Upper lobe of left lung (tissue), 4 donors: Measurements from ENCODE around the gene CDH5.

ENCODE experiments used
- EP300 ChIP-seq, 4 donors: sonication (generic); formaldehyde crosslinking; IDR thresholded peaks; one replicate each; pipeline ENCODE4 v1.5.1; 2017; ENCODE audit warnings: antibody characterized with exemption in 4 of 4, control low read depth in 2 of 4
- POLR2AphosphoS5 ChIP-seq, 2 donors: sonication (generic); formaldehyde crosslinking; IDR thresholded peaks; one replicate each; pipeline ENCODE4 v1.5.1; 2017; ENCODE audit warnings: antibody characterized with exemption in 2 of 2
- TF ChIP-seq, protein P1 (sequence below), 6 experiments: fragments of 450-650 bp in 4 of 6; fragments of 200-600 bp in 2 of 6; sonication (generic) in 2 of 6; IDR thresholded peaks; one replicate each; pipeline ENCODE4 v1.5.1; 2016 to 2019; ENCODE audit warnings: antibody characterized with exemption in 6 of 6

DNA sequence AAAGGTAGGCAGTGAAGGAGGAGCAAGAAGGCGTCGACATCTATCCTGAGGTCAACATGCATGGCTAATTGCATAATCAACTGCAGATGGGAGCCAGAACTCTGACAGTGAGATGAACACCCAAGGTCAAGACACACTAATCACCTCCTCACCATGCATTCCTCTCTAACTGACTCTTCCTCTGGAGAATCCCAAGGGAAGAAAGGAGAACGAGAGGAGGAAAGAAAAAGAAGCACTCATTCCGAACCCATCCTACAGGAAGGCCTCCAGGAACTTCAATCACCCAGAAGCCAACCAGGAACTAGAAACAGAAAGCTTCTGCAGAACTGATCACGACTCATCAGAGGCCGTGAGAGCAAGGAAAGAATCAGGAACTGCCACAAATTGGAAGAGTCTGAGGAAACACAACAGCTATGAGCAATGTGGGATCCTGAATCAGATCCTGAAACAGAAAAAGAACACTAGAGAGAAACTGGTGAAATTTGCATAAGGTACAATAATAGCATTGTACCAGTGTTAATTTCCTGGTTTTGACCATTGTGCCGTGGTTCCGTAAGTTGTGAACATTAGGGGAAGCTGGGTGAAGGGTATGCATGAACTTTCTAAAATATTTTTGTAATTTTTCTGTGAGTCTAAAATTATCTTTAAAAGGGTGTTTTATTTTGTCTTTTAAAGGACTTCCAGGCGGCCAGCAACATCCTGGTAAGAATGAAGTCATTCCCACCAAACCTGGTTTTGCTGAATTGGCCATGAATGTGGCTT is 50.6 kb downstream of the CDH5 start:
- no peak for TF ChIP-seq EP300 (IDR thresholded peaks at IDR 0.05)
- TF ChIP-seq, protein P1, sequence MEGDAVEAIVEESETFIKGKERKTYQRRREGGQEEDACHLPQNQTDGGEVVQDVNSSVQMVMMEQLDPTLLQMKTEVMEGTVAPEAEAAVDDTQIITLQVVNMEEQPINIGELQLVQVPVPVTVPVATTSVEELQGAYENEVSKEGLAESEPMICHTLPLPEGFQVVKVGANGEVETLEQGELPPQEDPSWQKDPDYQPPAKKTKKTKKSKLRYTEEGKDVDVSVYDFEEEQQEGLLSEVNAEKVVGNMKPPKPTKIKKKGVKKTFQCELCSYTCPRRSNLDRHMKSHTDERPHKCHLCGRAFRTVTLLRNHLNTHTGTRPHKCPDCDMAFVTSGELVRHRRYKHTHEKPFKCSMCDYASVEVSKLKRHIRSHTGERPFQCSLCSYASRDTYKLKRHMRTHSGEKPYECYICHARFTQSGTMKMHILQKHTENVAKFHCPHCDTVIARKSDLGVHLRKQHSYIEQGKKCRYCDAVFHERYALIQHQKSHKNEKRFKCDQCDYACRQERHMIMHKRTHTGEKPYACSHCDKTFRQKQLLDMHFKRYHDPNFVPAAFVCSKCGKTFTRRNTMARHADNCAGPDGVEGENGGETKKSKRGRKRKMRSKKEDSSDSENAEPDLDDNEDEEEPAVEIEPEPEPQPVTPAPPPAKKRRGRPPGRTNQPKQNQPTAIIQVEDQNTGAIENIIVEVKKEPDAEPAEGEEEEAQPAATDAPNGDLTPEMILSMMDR (IDR thresholded peaks at IDR 0.05): no peak
- no peak for TF ChIP-seq POLR2AphosphoS5 (IDR thresholded peaks at IDR 0.05)
